Hematopoietic multipotent progenitor cell treated with erythropoietin and hydrocortisone succinate and interleukin-3 and kit ligand, for 15 days (in vitro differentiated cells): Measurements from ENCODE around the gene EPHB3.

Experiments
- DNase-seq: peaks from one replicate; pipeline ENCODE4 v3.0.0-alpha.2; 2015; ENCODE audit warnings: low spot score

EPHB3 gene

DNA sequence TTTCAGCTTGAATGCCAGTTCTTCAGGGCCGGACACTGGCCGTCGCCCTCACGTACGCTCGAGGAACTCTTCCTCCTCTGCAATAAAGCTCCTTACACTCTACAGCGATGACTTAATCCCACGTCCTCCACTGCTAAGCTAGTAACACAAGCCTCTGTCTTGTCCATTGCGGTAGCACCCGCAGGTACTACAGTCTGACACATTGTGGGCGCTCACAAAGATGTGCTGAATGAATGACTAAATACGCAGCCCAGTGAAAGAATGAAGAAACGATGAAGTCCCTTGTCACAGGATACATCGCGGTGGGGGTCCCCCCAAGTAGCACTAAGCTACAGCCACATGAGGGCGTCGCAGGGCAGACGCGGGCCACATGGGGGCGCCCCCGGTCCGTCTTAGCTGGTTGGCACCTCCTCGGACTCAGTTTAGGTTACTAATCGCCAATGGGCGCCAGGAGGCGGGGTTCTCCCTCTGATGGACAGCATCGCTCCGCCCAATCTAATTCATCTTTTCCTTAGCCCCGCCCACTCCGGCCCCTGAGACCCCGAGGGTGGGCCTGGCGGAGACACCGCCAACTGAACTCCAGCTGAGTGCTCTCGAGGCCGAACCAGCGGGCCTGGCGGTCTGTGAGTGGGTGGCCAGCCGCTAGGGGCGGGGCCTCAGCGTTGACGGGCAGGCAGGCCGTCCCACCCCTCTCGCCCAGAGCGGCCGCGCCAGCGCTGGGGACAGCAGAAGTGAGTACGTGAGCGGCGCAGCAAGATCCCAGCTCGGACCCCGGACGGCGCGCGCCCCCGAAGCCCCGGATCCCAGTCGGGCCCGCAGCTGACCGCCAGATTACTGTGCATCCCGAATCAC is at the start of gene EPHB3:
Gene EPHB3 (plus strand): TSS at position 725 of the 852 bp plus-strand sequence. CDS start 451 bp downstream, outside the sequence.
- DNase-seq = peak; percentile 57

DNA sequence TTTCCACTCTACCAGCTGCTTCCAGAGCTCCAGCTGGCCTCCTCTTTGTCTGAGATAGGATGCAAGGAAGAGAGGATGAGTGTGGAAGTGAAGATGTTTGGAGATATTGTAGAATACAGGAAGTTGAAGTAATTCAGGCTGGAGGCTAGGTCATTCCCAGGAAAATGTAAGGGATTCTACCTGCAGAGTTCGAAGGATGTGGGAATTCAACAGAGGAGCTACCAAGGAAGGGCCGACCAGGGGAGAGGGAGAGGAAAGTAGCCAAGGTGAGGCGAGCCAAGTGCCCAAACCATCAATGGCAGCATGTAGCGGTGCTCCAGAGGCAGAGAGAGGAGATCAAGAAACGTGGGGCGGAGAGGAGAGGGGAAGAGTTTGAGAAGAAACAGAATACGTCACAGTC is 49.0 kb upstream of the EPHB3 start:
- no peak for DNase-seq

DNA sequence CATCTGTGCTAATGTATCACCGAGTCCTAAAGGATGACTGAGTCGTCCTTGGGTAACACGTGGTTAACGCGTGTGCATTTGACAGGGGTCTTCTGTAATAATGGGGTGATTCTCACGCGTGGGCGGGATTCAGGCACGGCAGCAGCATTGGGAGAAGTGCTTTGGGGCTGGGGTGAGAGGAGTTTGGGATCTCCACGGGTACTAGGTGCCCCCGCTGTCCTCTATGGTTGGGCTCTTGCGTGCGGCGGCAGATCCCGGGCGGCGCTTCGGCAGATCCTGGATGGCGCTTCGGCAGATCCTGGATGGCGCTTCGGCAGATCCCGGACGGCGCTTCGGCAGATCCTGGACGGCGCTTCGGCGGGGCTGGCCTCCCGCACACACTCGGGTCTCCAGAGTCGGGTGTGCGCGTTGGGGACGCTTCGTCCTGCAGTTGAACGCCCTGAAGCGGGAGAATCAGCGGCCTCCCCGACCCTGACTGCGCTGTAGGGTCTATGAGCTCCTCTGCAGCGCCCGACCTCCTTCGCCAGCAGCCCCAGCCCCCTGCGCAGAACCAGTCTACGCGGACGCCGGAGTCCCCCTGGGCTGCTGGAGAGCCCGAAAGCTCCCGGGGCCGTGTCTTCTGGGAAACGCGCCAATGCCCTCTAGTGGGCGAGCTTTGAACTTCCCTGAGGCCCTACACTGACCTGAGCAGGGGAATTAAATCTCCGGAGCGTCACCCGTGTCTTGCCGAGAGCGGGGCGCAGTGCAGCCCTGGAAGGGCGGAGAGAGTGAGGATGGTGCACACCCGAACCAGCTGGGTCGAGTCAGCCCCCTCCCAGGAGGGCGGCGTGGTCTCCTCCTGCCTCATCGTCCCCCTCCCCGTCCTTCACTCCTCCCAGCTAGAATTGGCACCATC is 48.1 kb upstream of the EPHB3 start:
- DNase-seq = peak; percentile 70

DNA sequence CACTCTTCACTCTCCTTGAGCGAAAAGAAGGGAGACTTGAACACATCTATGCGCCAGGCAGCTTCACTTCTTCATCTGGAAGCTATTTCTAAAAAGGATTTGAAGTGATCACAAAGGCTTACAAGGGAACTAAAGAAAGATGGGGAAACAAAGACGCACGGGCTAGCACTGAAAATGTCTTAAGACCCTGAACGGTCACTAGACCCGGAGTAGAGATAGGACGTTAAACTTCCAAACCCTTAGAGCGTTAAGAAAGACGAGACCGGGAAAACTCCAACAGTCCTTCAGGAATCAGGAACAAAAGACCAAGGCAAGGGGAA is 47.5 kb upstream of the EPHB3 start:
- no peak for DNase-seq

DNA sequence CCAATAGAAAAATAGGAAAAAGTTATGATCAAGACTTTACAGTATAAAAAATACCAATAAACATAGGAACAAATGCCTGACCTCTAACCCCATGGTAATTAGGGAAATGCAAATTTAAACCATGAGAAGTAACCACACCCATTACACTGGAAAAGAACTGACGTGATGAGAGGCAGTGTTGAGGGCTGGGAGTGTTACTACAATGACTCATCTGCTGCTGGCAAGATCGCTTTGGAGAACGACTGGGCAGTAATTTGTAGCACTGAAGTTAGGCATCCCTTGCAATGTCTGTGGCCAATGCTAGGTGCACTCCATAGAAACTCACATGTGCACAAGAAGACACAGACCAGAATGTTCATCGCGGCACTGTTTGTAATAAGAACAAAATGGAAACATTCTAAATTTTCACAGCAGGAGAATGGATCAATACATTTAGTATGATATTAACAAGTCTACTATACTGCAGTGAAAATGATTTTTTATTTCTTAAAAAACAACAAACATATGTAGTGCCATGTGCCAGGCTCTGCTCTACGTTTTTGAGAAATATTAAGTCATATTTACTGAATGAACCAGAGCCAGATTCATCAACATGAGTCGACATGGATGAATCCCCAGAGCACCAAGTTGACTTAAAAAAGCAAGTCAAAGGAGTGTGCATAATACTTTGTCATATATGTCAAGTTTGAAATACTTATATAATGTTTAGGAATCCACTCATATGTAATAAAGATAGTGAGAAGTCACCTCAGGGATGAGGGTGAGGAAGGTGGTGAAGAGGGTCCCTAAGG is 37.6 kb upstream of the EPHB3 start:
- peak; percentile 22 for DNase-seq

DNA sequence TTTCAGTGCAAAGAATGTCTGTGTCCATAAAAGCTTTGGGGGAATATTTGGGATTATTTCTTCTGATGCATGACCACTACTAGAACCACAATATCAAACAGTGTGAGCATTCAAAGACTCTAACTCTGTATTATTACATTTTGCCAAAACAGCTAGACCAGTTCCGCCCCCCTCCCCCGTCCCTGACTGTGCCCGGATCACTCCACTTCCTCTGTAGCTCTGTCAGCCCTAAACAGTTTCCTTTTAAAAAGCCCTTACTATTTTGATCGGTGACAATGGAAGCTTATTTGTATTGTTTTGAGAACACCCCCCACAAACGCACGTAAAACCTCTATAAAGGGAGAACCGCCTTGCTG is 36.6 kb upstream of the EPHB3 start:
- DNase-seq = no peak

DNA sequence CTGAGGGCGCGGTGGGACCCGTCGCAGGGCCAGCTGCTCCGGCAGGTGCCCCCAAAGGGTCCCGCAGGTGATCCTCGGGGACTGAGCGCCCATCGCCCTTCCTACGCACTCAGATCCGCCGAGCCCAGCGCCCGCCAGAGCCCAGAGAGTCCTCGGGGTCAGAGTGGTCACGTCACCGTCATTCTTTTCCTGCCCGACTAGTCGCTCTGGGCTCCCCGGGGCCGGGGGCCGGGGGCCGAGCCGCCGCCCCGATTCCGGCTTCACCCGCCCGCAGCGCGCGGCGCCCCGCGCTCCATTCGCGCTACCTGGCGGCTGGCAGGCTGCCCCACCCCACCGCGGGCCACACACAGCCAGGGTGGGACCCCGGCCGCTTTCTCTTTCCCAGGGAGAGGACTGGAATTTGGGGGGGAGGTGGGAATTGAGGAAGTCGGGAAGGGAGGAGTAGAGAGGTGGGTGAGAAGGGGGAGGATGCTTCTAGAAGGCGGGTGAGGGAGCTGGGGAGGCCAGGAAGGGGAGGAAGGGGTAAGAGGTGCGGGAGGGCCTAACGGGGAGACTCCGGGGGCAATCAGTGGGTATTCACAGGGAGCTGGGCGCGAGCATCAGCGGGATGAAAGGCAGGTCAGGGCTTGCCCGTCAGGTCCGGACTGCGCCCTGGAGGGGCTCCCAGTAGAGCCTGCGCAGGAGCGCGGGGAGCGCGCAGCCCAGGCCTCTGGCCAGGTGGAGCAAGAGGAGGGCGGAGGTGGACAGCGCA is 36.1 kb upstream of the EPHB3 start:
- DNase-seq = no peak

DNA sequence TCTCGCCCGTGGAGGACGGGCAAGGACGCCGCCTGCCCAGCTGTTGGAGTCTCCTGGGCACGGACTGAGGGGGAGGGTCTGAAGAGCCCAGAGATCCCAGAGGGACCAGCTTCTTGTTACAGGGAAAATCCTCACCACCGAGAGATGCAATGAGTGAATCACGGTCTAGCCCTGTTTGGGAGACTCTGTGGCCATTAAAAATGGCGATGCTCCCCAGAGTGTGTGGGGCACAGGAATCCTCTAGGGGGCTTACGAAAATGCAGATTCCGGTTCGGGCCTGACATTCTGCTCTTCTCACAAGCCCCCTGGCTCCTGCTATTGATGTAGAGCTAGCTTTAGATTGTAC is 35.5 kb upstream of the EPHB3 start:
- no peak for DNase-seq

DNA sequence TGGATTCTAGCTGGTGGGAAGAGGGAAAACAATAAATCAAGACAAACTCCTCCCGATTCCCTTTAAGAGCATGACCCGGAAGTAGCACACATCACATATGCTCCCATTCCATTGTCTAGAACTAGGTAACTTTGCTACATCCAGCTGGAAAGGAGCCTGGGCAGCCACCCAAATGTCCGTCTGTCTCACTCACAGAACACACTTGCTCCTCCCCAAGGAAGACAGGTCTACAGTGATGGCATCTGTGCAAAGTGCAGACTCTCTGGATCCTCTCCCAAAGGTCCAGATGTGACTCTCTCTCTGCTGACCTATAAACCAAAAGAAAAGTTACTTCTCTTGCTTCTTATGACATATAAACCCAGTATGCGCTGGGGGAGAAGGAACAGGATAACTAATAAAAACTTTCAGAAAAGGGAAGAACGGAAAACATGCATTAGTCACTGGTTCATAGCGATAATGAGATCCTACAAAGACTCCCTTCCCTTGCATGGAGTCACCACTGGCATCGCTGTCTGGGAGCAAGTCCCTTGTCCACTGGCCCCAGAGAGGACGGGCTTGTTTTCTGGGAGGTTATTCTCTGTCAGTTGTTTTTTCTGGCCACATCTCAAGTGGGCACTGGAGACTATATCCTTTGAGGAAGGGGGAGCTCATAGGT is 29.8 kb upstream of the EPHB3 start:
- DNase-seq = no peak

DNA sequence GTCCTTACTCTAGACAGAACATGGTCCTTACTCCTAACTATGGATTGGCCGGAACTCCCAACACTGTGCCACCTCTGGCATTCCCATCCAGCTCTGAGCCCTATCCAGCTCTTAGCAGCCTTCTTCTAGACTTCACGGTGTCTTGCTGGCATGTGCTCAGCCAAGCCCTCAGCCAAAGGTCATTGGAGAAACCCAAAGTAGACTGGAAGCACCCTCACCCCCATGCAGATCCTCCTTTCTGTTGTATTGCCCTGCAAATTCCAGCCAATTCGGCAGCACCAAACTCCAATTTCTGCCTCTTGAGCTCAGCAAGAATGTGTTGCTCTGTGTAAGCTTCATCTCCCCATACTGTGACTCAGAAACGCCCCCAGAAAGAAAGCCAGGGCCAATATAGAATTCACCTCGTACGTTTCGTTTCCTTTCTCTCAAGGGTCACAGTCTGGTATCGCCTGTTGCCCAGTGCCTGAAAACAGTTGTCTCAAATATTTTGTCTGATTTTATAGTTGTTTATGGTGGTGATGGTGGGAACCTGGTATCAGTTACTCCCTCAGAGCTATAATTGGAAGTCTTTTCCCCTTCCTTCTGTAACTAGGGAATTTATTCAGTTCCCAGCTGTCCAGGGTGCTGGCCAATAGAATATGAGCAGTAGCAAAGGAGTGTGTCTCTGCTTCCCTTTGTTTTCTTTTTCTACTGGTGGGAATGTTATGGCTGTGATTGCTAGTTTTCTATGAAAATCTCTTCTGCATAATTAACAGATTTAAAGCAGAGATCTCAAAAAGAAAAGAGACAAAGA is 28.4 kb upstream of the EPHB3 start:
- no peak for DNase-seq

DNA sequence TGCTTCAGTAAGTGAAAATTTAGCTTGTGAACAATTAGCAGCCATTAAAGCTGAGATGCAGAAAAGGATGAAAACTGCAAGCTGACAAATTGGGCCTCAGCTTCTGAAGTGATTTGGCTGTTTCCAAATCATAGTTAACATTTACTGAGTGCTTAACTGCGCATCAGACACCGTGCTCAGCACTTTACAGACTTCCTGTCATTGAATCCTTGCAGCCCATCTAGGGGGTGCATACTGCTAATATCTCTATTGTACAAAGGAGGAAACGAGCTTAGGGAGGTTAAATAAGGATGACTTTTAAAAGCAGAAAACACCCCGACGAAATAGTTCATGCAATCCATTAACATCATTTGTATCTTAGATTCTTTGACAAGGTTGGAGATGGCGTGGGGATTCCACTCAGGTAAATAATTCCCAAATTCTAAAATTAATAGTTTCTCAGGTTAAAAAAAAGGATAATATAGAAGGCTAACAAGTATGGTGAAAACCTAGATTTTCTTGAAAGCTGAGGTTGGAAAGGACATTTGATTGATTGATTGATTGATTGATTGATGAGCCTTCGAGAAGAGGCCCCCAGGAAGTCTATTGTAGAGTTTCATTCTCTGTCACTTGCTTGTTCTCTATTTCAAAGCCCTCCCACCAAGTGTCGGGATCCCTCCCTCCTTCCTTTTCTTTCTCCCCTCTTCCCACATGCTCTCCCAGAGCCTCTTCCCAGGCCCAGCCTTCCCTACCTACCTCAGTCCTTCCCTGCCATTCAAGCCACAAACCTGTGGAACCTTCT is 23.5 kb upstream of the EPHB3 start:
- DNase-seq = no peak

DNA sequence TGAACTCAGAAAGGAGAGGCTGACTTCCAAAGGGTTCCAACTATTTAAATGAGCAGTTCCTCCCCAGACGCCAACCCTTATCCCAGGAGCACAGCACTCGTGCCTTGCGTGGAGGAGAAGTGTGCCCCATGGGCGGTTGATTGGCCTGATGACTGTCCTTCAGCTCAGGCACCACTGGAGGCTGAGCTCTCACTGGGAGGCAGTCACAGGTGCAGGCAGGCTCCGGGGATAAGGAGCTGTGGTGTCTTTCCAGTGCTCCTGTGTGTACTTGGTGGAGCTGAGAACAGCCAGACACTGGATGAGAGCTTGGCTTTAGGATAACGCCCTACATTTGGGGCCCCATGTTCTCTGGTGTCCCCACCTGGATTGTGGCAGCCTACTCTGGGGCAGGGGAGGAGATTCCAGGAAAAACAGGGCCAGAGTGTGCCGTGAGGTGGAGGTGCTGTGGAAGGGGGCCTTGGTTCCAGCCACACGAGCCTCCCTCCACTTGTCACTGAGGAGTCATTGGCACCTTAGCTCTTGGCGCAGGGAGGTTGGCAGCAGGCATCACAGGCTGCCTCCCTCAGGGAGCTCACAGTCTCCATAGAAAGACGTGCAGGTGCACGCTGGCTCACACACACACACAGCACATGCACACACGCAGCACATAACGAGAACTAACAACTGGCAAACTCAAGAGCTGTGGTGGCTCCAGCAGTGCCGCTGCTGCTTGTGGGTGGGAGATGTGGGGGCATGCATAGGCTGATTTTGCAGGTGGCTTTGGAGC is 22.7 kb upstream of the EPHB3 start:
- DNase-seq = no peak

DNA sequence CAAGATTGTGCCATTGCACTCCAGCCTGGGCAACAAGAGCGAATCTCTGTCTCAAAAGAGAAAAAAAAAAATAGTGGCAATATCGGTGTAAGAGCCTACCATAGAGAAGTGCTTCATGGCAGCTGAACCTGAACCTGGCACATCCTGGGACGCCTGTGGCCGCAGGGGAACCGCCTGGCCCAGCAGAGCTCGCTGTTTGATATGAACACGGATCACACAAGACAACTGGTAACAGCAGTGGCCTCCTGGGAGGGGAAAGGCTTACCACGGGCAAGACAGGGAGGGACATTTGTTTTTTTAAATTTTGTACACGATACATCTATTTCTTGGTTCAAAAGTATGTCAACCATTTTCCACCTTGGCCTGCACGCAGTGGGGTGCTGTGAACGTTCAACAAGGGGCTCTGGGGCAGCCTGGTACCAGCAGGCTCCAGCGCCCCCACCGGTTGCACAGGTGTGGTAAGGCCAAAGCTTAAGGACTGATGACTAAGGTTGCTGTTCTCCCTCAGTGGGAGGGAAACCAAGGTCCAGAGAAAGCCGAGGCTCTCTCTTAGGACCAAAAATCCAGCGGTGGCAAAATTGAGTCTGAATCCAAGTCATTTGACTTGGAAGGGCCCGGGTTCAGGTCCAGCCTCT is 21.7 kb upstream of the EPHB3 start:
- no peak for DNase-seq

DNA sequence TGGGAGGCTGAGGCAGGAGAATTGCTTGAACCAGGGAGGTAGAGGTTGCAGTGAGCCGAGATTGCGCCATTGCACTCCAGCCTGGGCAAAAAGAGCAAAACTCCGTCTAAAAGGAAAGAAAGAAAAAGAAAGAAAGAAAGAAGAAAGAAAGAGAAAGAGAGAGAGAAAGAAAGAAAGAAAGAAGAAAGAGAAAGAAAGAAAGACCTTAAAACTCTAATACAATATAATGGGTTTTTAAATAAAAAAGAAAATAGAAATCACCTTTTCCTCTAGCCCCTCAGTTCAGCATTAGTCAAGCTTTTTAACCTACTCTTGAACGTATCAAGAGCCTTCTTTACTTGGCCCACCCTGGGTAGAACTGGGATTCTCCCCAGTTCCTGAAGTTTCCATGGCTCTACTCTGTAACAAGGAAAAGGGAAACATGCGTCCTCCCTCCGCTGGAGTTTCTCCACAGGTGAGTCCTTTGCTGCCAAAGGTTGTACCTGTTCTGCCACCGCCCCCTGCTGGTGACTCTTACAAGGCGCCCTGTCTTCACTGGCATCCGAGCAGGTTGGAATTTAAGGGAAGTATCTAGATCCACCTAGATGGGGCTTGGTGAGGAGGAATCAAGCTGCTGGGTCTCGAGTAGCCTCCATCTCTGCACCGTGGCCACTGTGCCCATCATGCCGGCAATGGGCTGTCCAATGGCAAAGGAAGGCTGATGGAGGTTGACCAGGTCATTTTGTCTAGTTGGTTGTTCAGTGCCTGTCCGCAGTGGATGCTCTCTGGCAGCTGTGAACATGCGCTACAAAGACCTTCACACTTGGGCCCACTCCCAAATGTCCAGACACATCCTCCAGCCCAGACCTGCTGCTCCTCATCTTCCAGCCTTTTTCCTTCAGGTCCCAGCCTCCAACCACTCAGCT is 20.6 kb upstream of the EPHB3 start:
- DNase-seq = peak; percentile 57

DNA sequence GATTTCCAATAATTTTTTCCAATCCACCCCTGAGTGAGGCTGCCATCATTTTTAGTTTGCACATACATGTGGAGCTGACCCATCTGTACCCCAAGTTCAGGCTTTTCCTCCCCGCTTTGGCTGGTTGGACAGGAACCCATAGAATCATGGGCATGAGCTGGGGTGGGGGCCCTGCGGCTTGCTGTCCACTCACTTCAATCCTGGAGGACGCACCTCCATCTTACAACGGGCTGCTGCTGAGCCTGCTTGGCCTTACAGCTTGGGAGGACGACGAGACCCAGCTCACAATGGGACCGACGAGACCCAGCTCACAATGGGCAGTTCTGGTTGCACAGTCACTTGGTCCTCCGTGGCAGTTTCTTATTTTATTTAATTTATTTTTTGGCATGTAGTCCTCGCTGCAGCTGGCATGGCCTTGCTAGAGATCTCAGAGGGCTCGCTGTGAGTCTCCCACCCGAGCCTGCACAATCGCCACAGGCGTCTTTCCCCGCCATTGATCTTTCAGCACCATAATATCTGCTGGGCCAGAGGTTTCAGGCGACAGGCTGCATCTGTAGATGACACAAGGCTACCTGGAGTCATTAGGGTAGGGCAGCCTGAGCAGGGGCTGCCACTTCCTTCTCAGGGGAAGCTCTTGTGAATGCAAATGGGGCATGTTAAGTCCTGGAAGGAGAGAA is 19.6 kb upstream of the EPHB3 start:
- DNase-seq = no peak

DNA sequence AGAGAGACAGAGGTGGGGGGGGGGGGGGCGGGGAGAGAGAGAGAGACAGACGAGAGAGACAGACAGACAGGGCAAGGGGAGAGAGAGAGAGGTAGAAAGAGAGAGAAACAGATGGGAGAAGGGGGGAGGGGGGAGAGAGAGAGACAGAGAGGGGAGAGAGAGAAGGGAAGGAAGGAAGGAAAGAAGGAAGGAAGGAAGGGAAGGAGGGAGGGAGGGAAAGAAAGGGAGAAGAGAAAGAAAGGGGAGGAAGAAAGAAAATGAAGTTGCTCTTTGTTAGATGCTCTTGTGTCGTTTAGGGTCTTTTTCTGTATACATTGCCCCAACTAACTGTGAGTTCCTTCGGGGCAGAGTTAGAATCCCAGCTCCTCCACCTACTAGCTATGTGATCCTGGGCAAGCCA is 19.0 kb upstream of the EPHB3 start:
- no peak for DNase-seq

DNA sequence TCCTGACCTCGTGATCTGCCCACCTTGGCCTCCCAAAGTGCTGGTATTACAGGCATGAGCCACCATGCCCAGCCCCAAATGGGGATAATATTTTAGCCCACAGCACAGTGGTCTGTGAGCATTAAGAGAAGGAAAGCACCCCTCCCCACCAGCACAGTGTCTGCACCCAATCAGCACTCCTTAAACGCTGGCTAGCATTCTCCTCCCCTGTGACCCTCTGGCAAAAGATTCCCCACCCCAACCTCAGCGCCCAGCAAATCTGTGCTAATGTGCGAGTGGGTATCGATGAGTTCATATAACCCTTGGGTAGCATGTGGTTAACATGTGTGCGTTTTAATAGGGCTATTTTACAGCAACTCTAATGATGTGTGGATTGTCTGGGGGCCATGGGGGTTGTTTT is 18.3 kb upstream of the EPHB3 start:
- DNase-seq = no peak
